Adipocyte (in vitro differentiated cells): Measurements from ENCODE around the gene TBC1D2B.

Experiments used
- DNase-seq: peaks from one replicate; pipeline ENCODE4 v3.0.0-alpha.2; 2015; ENCODE audit warnings: low read depth
- H3K27me3 ChIP-seq: replicated peaks from 2 replicates; pipeline ENCODE4 v1.7.0; 2013; ENCODE audit warnings: mild to moderate bottlenecking, low read length, moderate library complexity; ENCODE audit not compliant: control insufficient read depth, insufficient read depth
- H3K36me3 ChIP-seq: 2 replicates; pipeline ENCODE4 v1.7.0; 2013; ENCODE audit warnings: low read length, mild to moderate bottlenecking, moderate library complexity; ENCODE audit not compliant: control insufficient read depth, insufficient read depth, severe bottlenecking
- H3K4me1 ChIP-seq: 2 replicates; pipeline ENCODE4 v1.7.0; 2013; ENCODE audit warnings: mild to moderate bottlenecking, low read length, moderate library complexity; ENCODE audit not compliant: control insufficient read depth, insufficient read depth
- H3K4me3 ChIP-seq: 2 replicates; pipeline ENCODE4 v1.7.0; 2013; ENCODE audit warnings: mild to moderate bottlenecking, low read length, moderate library complexity
- H3K9ac ChIP-seq: 2 replicates; pipeline ENCODE4 v1.7.0; 2013; ENCODE audit warnings: mild to moderate bottlenecking, low read length, moderate library complexity
- H3K9me3 ChIP-seq: 2 replicates; pipeline ENCODE4 v1.7.0; 2013; ENCODE audit warnings: mild to moderate bottlenecking, low read length, moderate library complexity; ENCODE audit not compliant: control insufficient read depth

Gene TBC1D2B

GRCh38 chr15:78038585-78039247 lies 38.8 kb downstream of the TBC1D2B start:
- no peaks in the 10 kb centered on the region for H3K9me3 ChIP-seq
- H3K4me3 ChIP-seq: no peak overlapping the region
- DNase-seq: no peak
- H3K27me3 ChIP-seq: no peaks in the 10 kb centered on the region
- H3K4me1 ChIP-seq: peaks cover 36% of the 10 kb centered on the region
- peaks cover 12% of the 10 kb centered on the region for H3K36me3 ChIP-seq
- no peak overlapping the region for H3K9ac ChIP-seq

GRCh38 chr15:78037779-78038305 lies 39.7 kb downstream of the TBC1D2B start:
- Histone ChIP-seq H3K9ac (no peak overlapping the region), H3K4me3 (no peak overlapping the region), H3K9me3 (no peaks in the 10 kb centered on the region), H3K36me3 (peaks cover 5% of the 10 kb centered on the region), H3K4me1 (peaks cover 36% of the 10 kb centered on the region), H3K27me3 (no peaks in the 10 kb centered on the region)
- DNase-seq: no peak

- Histone ChIP-seq H3K36me3 (peaks cover under 1% of the 10 kb centered on the region), H3K4me1 (peaks cover 36% of the 10 kb centered on the region), H3K9me3 (no peaks in the 10 kb centered on the region), H3K27me3 (no peaks in the 10 kb centered on the region), H3K4me3 (no peak overlapping the region), H3K9ac (no peak overlapping the region)
- DNase-seq: no peak
Observed at GRCh38 chr15:78037328-78037727, 40.2 kb downstream of the TBC1D2B start.

GRCh38 chr15:78035861-78036476 lies 41.5 kb downstream of the TBC1D2B start:
- no peak for DNase-seq
- Histone ChIP-seq H3K4me3 (no peak overlapping the region), H3K9me3 (no peaks in the 10 kb centered on the region), H3K27me3 (no peaks in the 10 kb centered on the region), H3K9ac (no peak overlapping the region), H3K4me1 (peaks cover 36% of the 10 kb centered on the region), H3K36me3 (no peaks in the 10 kb centered on the region)

GRCh38 chr15:78035321-78035751 lies 42.2 kb downstream of the TBC1D2B start:
- peak overlapping the region; percentile 72 for H3K9ac ChIP-seq
- H3K4me3 ChIP-seq: no peak overlapping the region
- H3K9me3 ChIP-seq: no peaks in the 10 kb centered on the region
- H3K36me3 ChIP-seq: no peaks in the 10 kb centered on the region
- no peak for DNase-seq
- H3K4me1 ChIP-seq: peaks cover 32% of the 10 kb centered on the region
- H3K27me3 ChIP-seq: no peaks in the 10 kb centered on the region

- Histone ChIP-seq H3K9me3 (no peaks in the 10 kb centered on the region), H3K9ac (peak overlapping the region; percentile 72), H3K27me3 (no peaks in the 10 kb centered on the region), H3K4me3 (peak overlapping the region; percentile 63), H3K36me3 (peaks cover 3% of the 10 kb centered on the region), H3K4me1 (peaks cover 26% of the 10 kb centered on the region)
- no peak for DNase-seq
Observed at GRCh38 chr15:78034495-78035191, 42.9 kb downstream of the TBC1D2B start.

DNA sequence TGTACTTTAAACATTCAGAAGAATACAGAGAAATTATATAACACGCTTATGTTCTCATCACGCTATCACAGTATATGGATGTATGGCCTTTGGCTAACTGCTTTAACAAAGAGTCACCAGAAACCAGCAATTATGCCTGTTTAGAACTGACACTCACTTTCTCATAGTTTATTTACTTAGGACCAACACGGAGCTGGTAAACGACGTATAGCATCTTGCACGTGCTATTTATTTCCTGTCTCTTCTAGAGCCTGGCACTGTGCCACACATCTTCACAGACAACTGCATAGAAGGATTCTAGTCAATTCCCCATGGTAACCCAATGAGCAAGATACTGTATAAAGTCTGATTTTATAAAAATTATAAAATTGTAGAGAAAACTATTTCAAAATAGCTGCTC lies 43.6 kb downstream of the TBC1D2B start:
- Histone ChIP-seq H3K9me3 (no peaks in the 10 kb centered on the region), H3K36me3 (peaks cover 8% of the 10 kb centered on the region), H3K4me3 (no peak overlapping the region), H3K27me3 (no peaks in the 10 kb centered on the region), H3K9ac (peak overlapping the region; percentile 72), H3K4me1 (peaks cover 26% of the 10 kb centered on the region)
- no peak for DNase-seq

- Histone ChIP-seq H3K27me3 (no peaks in the 10 kb centered on the region), H3K9ac (no peak overlapping the region), H3K9me3 (no peaks in the 10 kb centered on the region), H3K36me3 (peaks cover 14% of the 10 kb centered on the region), H3K4me3 (no peak overlapping the region), H3K4me1 (peaks cover 26% of the 10 kb centered on the region)
- DNase-seq: no peak
Observed at GRCh38 chr15:78032671-78033070, 44.8 kb downstream of the TBC1D2B start.

GRCh38 chr15:78024883-78025282 lies 52.6 kb downstream of the TBC1D2B start:
- H3K4me3 ChIP-seq: peak overlapping the region; percentile 20
- peak overlapping the region; percentile 77 for H3K9ac ChIP-seq
- H3K9me3 ChIP-seq: no peaks in the 10 kb centered on the region
- H3K4me1 ChIP-seq: peaks cover 30% of the 10 kb centered on the region
- H3K36me3 ChIP-seq: peaks cover 57% of the 10 kb centered on the region
- no peaks in the 10 kb centered on the region for H3K27me3 ChIP-seq
- DNase-seq: no peak

- Histone ChIP-seq H3K4me1 (peaks cover 30% of the 10 kb centered on the region), H3K36me3 (peaks cover 54% of the 10 kb centered on the region), H3K9ac (peak overlapping the region; percentile 77), H3K27me3 (no peaks in the 10 kb centered on the region), H3K4me3 (no peak overlapping the region), H3K9me3 (no peaks in the 10 kb centered on the region)
- DNase-seq: no peak
Observed at GRCh38 chr15:78024519-78024870, 53.0 kb downstream of the TBC1D2B start.

DNA sequence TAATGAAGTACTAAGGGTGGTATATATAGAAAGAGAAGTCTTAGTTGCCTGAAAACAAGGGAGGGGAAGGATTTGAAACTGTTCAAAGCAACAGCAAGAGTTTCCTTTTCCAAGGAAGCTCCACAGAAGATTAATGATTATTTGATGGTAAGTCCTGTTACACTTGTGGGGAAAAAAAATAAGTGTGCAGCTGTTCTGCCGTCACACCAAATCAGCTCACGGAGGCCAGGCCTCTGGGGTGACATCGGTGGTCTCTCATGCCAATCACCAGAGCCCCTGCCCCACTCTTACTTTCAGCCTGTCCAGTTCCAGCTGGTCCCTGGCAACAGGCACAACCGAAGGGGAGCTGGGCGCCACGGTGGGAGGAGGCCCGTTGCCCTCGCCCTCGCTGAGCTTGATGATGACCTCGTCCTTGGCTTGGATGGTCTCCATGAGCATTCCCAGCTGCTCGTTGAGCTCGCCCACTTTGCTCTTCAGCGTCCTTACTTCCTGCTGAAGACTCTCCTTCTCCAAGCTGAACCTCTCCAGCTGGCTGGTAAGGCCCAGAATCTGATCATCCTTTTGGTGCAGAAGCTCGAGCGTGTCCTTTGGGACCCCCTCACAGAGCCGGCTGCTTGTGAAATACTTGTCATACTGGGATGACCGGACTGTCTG lies 53.5 kb downstream of the TBC1D2B start:
- H3K9me3 ChIP-seq: no peaks in the 10 kb centered on the region
- peaks cover 33% of the 10 kb centered on the region for H3K4me1 ChIP-seq
- H3K9ac ChIP-seq: peak overlapping the region; percentile 66
- no peak for DNase-seq
- peaks cover 51% of the 10 kb centered on the region for H3K36me3 ChIP-seq
- H3K4me3 ChIP-seq: peak overlapping the region; percentile 37
- H3K27me3 ChIP-seq: no peaks in the 10 kb centered on the region
